OCI-LY3 (cell line): Measurements from ENCODE around the gene FITM1.

Experiments
- H2AFZ ChIP-seq: fragments of 200-600, 300-600 bp; shearing (Covaris generic); 2 replicates; pipeline ENCODE4 v1.6.0; 2014; ENCODE audit warnings: antibody characterized with exemption, low read depth, low read length
- H3K27ac ChIP-seq: fragments of 200-600, 300-600 bp; sonication (generic); 2 replicates; pipeline ENCODE4 v1.5.1; 2014; ENCODE audit warnings: mild to moderate bottlenecking, low read length, moderate library complexity, mixed read lengths
- H3K27me3 ChIP-seq: fragments of 200-600, 300-600 bp; sonication (generic); 2 replicates; pipeline ENCODE4 v1.6.1; 2014; ENCODE audit warnings: low read depth, low read length, mixed read lengths
- H3K36me3 ChIP-seq: fragments of 200-600, 300-600 bp; sonication (generic); replicated peaks from 2 replicates; pipeline ENCODE3; 2014; ENCODE audit warnings: low read depth, low read length, mixed read lengths
- H3K4me1 ChIP-seq: fragments of 300-600, 200-600 bp; sonication (generic); 2 replicates; pipeline ENCODE4 v1.6.1; 2014; ENCODE audit warnings: low read length, mixed read lengths
- H3K4me2 ChIP-seq: fragments of 200-600, 300-600 bp; sonication (generic); 2 replicates; pipeline ENCODE4 v1.6.1; 2014; ENCODE audit warnings: low read length, mixed read lengths
- H3K4me3 ChIP-seq: fragments of 300-600, 200-600 bp; sonication (generic); 2 replicates; pipeline ENCODE4 v1.5.1; 2014; ENCODE audit warnings: antibody characterized with exemption, mild to moderate bottlenecking, low read length, moderate library complexity
- H3K79me2 ChIP-seq: fragments of 300-600, 200-600 bp; shearing (Covaris generic); 2 replicates; pipeline ENCODE4 v1.6.1; 2014; ENCODE audit warnings: mild to moderate bottlenecking, low read length, mixed read lengths
- H3K9ac ChIP-seq: fragments of 300-600, 200-600 bp; shearing (Covaris generic); 2 replicates; pipeline ENCODE4 v1.6.0; 2014; ENCODE audit warnings: mild to moderate bottlenecking, low read length, moderate library complexity
- H3K9me3 ChIP-seq: fragments of 200-600, 300-600 bp; shearing (Covaris generic); 2 replicates; pipeline ENCODE4 v1.6.1; 2014; ENCODE audit warnings: low read length, mixed read lengths; ENCODE audit not compliant: insufficient read depth
- H4K20me1 ChIP-seq: fragments of 200-600, 300-600 bp; sonication (generic); 2 replicates; pipeline ENCODE4 v1.6.1; 2016; ENCODE audit warnings: low read length, mixed read lengths; ENCODE audit not compliant: insufficient read depth
- CTCF ChIP-seq: fragments of 200-600, 300-600 bp; sonication (generic); IDR thresholded peaks from 2 replicates; pipeline ENCODE4 v1.5.1; 2014; ENCODE audit warnings: antibody characterized with exemption, low read length, low read depth
- EZH2phosphoT487 ChIP-seq: fragments of 200-600 bp; shearing (Covaris generic); IDR thresholded peaks from 2 replicates; pipeline ENCODE4 v1.6.1; 2018; ENCODE audit warnings: antibody characterized with exemption, mixed run types, low read depth

Gene FITM1

GRCh38 chr14:24145690-24146452, 15.4 kb downstream of the FITM1 start:
- Histone ChIP-seq H3K4me1 (peaks cover 24% of the 10 kb centered on the region), H3K4me3 (peak overlapping the region; percentile 78), H4K20me1 (0 out of 2 replicates have a peak, but pooled peaks cover 2% of the 10 kb centered on the region), H3K4me2 (peak overlapping the region; percentile 93), H3K79me2 (peaks cover 44% of the 10 kb centered on the region), H3K9ac (peak overlapping the region; percentile 87), H3K27ac (peak overlapping the region; percentile 89), H3K27me3 (no peaks in the 10 kb centered on the region), H2AFZ (no peak overlapping the region), H3K9me3 (no peaks in the 10 kb centered on the region), H3K36me3 (peaks cover 27% of the 10 kb centered on the region)
- TF ChIP-seq CTCF (no peak), EZH2phosphoT487 (no peak)

GRCh38 chr14:24146453-24146977, 16.1 kb downstream of the FITM1 start, which contains the start of gene PSME2:
Gene PSME2, minus strand, starts transcription at chr14:24146610. Its CDS starts 29 bp downstream, at chr14:24146581.
- peaks cover 33% of the 10 kb centered on the region for H3K36me3 ChIP-seq
- H3K79me2 ChIP-seq = peaks cover 41% of the 10 kb centered on the region
- no peaks in the 10 kb centered on the region for H3K9me3 ChIP-seq
- no peaks in the 10 kb centered on the region for H3K27me3 ChIP-seq
- H3K4me3 ChIP-seq = peak within 1 kb of the TSS; percentile 78
- H3K4me1 ChIP-seq = peaks cover 24% of the 10 kb centered on the region
- TF ChIP-seq CTCF = no peak
- no peak for TF ChIP-seq EZH2phosphoT487
- H3K27ac ChIP-seq = peak within 1 kb of the TSS; percentile 89
- H3K9ac ChIP-seq = peak within 1 kb of the TSS; percentile 87
- no peak within 1 kb of the TSS for H2AFZ ChIP-seq
- H3K4me2 ChIP-seq = peak within 1 kb of the TSS; percentile 94
- H4K20me1 ChIP-seq = 0 out of 2 replicates have a peak, but pooled peaks cover 2% of the 10 kb centered on the region

GRCh38 chr14:24146978-24147760, 16.7 kb downstream of the FITM1 start, which contains the start of gene RNF31:
Gene RNF31, plus strand, starts transcription at chr14:24147498. Its CDS starts 201 bp downstream, at chr14:24147699.
- Histone ChIP-seq H3K4me2 (peak within 1 kb of the TSS; percentile 94), H3K4me3 (peak within 1 kb of the TSS; percentile 78), H2AFZ (no peak within 1 kb of the TSS), H3K9me3 (no peaks in the 10 kb centered on the region), H3K4me1 (peaks cover 21% of the 10 kb centered on the region), H3K27me3 (no peaks in the 10 kb centered on the region), H3K9ac (peak within 1 kb of the TSS; percentile 87), H3K79me2 (peaks cover 41% of the 10 kb centered on the region), H3K27ac (peak within 1 kb of the TSS; percentile 89), H4K20me1 (0 out of 2 replicates have a peak, but pooled peaks cover 2% of the 10 kb centered on the region), H3K36me3 (peaks cover 40% of the 10 kb centered on the region)
- TF ChIP-seq EZH2phosphoT487 = no peak
- TF ChIP-seq CTCF = no peak
